Measurements from ENCODE around the gene BRICD5. TPM values are rescaled to one million over a fixed set of nuclear protein-coding genes. Genes with fewer than 3 reads are reported as not detected.

BRICD5 gene
- total and polyA plus RNA-seq, 2 of the 4 experiments (the other 2 are of a cell fraction), result 0.18 to 0.94 TPM

DNA sequence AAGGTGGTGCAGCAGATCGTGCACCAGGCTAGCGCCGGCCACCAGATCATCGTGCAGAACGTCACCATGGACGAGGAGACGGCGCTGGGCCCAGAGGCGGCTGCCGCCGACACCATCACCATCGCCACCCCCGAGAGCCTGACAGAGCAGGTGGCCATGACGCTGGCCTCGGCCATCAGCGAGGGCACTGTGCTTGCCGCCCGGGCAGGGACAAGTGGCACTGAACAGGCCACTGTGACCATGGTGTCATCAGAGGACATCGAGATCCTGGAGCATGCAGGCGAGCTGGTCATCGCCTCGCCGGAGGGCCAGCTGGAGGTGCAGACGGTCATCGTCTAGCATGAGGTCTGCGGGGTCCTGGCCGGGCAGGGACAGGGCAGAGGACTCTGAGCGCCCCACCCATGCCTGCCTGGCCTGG lies 24.6 kb upstream of the BRICD5 start (continued):
- TF ChIP-seq, protein P1, sequence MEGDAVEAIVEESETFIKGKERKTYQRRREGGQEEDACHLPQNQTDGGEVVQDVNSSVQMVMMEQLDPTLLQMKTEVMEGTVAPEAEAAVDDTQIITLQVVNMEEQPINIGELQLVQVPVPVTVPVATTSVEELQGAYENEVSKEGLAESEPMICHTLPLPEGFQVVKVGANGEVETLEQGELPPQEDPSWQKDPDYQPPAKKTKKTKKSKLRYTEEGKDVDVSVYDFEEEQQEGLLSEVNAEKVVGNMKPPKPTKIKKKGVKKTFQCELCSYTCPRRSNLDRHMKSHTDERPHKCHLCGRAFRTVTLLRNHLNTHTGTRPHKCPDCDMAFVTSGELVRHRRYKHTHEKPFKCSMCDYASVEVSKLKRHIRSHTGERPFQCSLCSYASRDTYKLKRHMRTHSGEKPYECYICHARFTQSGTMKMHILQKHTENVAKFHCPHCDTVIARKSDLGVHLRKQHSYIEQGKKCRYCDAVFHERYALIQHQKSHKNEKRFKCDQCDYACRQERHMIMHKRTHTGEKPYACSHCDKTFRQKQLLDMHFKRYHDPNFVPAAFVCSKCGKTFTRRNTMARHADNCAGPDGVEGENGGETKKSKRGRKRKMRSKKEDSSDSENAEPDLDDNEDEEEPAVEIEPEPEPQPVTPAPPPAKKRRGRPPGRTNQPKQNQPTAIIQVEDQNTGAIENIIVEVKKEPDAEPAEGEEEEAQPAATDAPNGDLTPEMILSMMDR (conservative IDR thresholded peaks at IDR 0.05; ENCODE audit: low read depth, low read length), result no peak
- TF ChIP-seq FOS (IDR thresholded peaks at IDR 0.05; ENCODE audit: low read depth, low read length), result no peak

DNA sequence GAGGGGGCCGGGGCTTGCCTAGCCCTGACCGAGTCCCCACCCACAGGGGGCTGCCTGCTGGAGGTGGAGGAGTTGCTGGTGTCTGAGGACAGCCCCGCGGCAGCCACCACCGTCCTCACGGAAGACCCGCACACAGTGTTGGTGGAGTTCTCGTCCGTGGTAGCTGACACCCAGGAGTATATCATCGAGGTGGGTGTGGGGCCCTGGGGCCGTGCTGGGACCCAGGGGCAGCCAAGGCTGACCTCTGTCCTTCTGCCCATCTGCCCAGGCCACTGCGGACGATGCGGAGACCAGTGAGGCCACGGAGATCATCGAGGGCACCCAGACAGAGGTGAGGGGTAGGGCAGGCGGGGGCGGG lies 24.1 kb upstream of the BRICD5 start:
- Histone ChIP-seq H2BK5ac (ENCODE audit: low read depth, low read length, poor library complexity, severe bottlenecking) (no peak overlapping the region), H4K91ac (ENCODE audit: insufficient read depth, low read depth, low read length) (no peak overlapping the region), H4K5ac (ENCODE audit: low read depth, low read length) (no peak overlapping the region), H3K4me2 (ENCODE audit: low read depth, low read length) (no peak overlapping the region), H3K4me1 (ENCODE audit: control insufficient read depth, insufficient read depth, low read length) (peaks cover 5% of the 10 kb centered on the region; the same call in 1 of the 2 replicates), H3K9me1 (ENCODE audit: insufficient read depth, low read length) (no peaks in the 10 kb centered on the region), H3K18ac (ENCODE audit: low read depth, low read length) (no peak overlapping the region), H3K36me3 (ENCODE audit: control insufficient read depth, insufficient read depth, low read length) (peaks cover 52% of the 10 kb centered on the region), H3K56ac (ENCODE audit: extremely low read depth, insufficient read depth, low read length) (no peak overlapping the region), H2AK5ac (ENCODE audit: low read depth, low read length) (no peak overlapping the region), H4K20me1 (ENCODE audit: insufficient read depth, low read length) (peaks cover 14% of the 10 kb centered on the region), H3K79me1 (ENCODE audit: low read depth in 1 of 2, low read length in 2 of 2) (no peaks in the 10 kb centered on the region), H2BK120ac (ENCODE audit: low read depth, low read length) (no peak overlapping the region), H2AK9ac (replicated peaks; ENCODE audit: low read depth, low read length, poor library complexity) (no peak overlapping the region), H3K14ac (replicated peaks; ENCODE audit: low read depth, low read length) (no peak overlapping the region), H4K8ac (ENCODE audit: low read depth in 2 of 2, low read length in 2 of 2) (no peak overlapping the region), H3K9ac (ENCODE audit: low read depth, low read length) (no peak overlapping the region), H3K9me3 (ENCODE audit: control insufficient read depth, insufficient read depth, low read length) (no peaks in the 10 kb centered on the region), H3K4ac (ENCODE audit: low read depth, low read length) (no peak overlapping the region), H2BK15ac (ENCODE audit: low read depth, low read length) (no peak overlapping the region), H3K4me3 (ENCODE audit: insufficient read depth, low read depth, low read length) (no peak overlapping the region), H2BK20ac (ENCODE audit: low read depth, low read length) (no peak overlapping the region), H3K23ac (ENCODE audit: low read depth, low read length) (no peak overlapping the region), H3K27me3 (ENCODE audit: control insufficient read depth, insufficient read depth, low read length) (peaks cover 9% of the 10 kb centered on the region), H2AFZ (replicated peaks; ENCODE audit: low read length, poor library complexity) (no peak overlapping the region), H3K27ac (ENCODE audit: insufficient read depth, low read length) (no peak overlapping the region)
- 95% methylated on average over 11 of the region's 18 CpGs; no CpG with 5 or more reads in 1 of the 2 experiments for WGBS, 2 experiments (ENCODE audit: extremely low coverage in 2 of 2, insufficient read length in 1 of 2)
- intact Hi-C loops (cut with micrococcal nuclease), result no loop called here
- ChIA-PET CTCF (no interaction called here), POLR2A (ENCODE audit: unreplicated experiment) (no interaction called here)
- in situ Hi-C loops (cut with MboI; ENCODE audit: low sequenced_read_pairs), result no loop called here
- no peak for ATAC-seq (ENCODE audit: low read depth)
- DNase-seq, result no peak
- dilution Hi-C loops (cut with HindIII; ENCODE audit: low sequenced_read_pairs, unreplicated experiment), result no loop called here
- BruUV-seq (replicated peaks), result no TSS peak
- TF ChIP-seq, protein P2, sequence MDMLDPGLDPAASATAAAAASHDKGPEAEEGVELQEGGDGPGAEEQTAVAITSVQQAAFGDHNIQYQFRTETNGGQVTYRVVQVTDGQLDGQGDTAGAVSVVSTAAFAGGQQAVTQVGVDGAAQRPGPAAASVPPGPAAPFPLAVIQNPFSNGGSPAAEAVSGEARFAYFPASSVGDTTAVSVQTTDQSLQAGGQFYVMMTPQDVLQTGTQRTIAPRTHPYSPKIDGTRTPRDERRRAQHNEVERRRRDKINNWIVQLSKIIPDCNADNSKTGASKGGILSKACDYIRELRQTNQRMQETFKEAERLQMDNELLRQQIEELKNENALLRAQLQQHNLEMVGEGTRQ (IDR thresholded peaks at IDR 0.05; ENCODE audit: low read depth, low read length), result no peak
- no peak for TF ChIP-seq BHLHE40 (IDR thresholded peaks at IDR 0.05; ENCODE audit: low read depth, low read length)
- no peak for TF ChIP-seq RFX5 (IDR thresholded peaks at IDR 0.05; ENCODE audit: low read depth, low read length)
- TF ChIP-seq ELK1 (IDR thresholded peaks at IDR 0.05; ENCODE audit: borderline replicate concordance, low read depth, low read length), result no peak
- no peak for TF ChIP-seq POLR2A (IDR thresholded peaks at IDR 0.05; ENCODE audit: low read depth, low read length)
- no peak for TF ChIP-seq MAZ (IDR thresholded peaks at IDR 0.05; ENCODE audit: borderline replicate concordance, low read depth, low read length)
- TF ChIP-seq RAD21 (IDR thresholded peaks at IDR 0.05; ENCODE audit: low read length), result no peak
- TF ChIP-seq, protein P1 (conservative IDR thresholded peaks at IDR 0.05; ENCODE audit: low read depth, low read length), result no peak
- TF ChIP-seq SMC3 (IDR thresholded peaks at IDR 0.05; ENCODE audit: low read depth, low read length), result no peak
- no peak for TF ChIP-seq MXI1 (IDR thresholded peaks at IDR 0.05; ENCODE audit: borderline replicate concordance, low read depth, low read length)

All from IMR-90 (cell line).